Mucosa of descending colon (tissue), 3 donors: ENCODE measurements around the gene HIF1AN. TPM values are rescaled to one million over a fixed set of nuclear protein-coding genes. Genes with fewer than 3 reads are reported as not detected.

ENCODE experiments used
- ATAC-seq: fragments of 200-7000 bp; cut with Tn5 transposase; one replicate; pipeline ENCODE4 v1.9.1; 2020; ENCODE audit warnings: mild to moderate bottlenecking, moderate library complexity
- DNase-seq, 3 donors: peaks; one replicate each; pipeline ENCODE4 v3.0.0-alpha.2; 2020
- H3K36me3 ChIP-seq: fragments of 200-600 bp; one replicate; pipeline ENCODE4 v1.8.0; 2021; ENCODE audit warnings: low read depth, mild to moderate bottlenecking
- H3K4me1 ChIP-seq: fragments of 200-600 bp; one replicate; pipeline ENCODE4 v1.8.0; 2021; ENCODE audit warnings: low read depth, mild to moderate bottlenecking
- H3K4me3 ChIP-seq: fragments of 200-600 bp; one replicate; pipeline ENCODE4 v1.8.0; 2021; ENCODE audit warnings: mild to moderate bottlenecking
- H3K9me3 ChIP-seq: fragments of 200-600 bp; one replicate; pipeline ENCODE4 v1.8.0; 2021; ENCODE audit warnings: mild to moderate bottlenecking
- intact Hi-C, 2 donors: fragments of 100-400 bp; cut with DNase I in 1 of 2; cut with micrococcal nuclease in 1 of 2; formaldehyde crosslinking; loops; one replicate each; pipeline versions ENCODE4 v1.11.0 to v1.11.1; 2022; cut with DNase I, micrococcal nuclease
- total RNA-seq, 3 donors: library from RNA; stranded (reverse); fragmentation: NEBNext Ultra II Directional in 2 of 3; extraction: Animal tissue kit (Norgen Biotek cat#: 25700) in 2 of 3; gene quantifications; one replicate each; pipeline versions ENCODE4 v1.2.1 to v1.2.4, GENCODE V29; 2021 to 2023
- TF ChIP-seq, protein P1 (sequence below): fragments of 200-600 bp; IDR thresholded peaks from one replicate; pipeline ENCODE4 v1.8.0; 2022; ENCODE audit warnings: antibody characterized with exemption, mild to moderate bottlenecking
- donor health status: DM: no; HTN: no; CAD: no; lungs with moderate emphysema.
- donor health status: DM: no; HTN: no; CAD: no.
- donor health status: DM: no; HTN: yes; CAD: no.

Gene HIF1AN
- total RNA-seq, 3 donors from 2014 or later, result 34.0 to 50.6 (median 42.3) TPM

DNA sequence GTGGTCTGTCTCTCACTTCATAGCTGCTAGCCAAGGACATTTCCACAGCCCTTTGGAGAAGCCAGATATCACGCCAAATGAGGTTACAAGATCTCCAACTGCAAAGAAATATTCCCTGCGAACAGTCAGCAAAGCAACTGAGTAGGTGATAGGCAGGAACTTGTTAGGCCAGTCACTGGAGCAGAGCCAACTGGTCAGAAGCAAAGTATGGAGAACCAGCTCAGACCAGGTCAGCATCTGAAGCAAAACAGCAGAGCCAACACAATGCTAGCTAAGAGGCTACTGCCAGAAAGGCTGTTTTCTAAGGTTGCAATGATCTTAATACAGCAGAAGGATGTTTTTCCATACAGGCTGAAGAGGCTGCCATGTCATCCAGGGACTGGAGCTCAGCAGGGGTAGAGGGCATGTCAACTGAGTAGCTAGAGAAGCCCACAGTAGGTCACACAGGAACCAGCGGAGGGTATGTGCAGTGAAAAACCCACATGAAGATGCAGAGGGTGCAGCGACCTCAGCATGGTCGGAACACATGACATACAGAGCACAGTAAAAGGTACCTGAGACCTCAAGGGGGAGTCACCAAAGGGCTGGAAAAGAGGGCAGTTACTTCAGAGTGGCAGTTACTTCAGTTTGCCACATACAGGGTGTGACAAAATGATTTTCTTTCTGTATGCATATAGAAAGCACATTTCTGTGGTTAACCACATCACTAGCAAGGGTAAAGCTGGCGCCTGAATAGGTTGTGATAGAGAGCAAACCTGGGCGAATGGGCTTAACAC lies 25.0 kb upstream of the HIF1AN start:
- Histone ChIP-seq H3K9me3 (no peaks in the 10 kb centered on the region), H3K4me3 (no peak overlapping the region), H3K36me3 (peaks cover 4% of the 10 kb centered on the region), H3K4me1 (no peaks in the 10 kb centered on the region)
- TF ChIP-seq, protein P1, sequence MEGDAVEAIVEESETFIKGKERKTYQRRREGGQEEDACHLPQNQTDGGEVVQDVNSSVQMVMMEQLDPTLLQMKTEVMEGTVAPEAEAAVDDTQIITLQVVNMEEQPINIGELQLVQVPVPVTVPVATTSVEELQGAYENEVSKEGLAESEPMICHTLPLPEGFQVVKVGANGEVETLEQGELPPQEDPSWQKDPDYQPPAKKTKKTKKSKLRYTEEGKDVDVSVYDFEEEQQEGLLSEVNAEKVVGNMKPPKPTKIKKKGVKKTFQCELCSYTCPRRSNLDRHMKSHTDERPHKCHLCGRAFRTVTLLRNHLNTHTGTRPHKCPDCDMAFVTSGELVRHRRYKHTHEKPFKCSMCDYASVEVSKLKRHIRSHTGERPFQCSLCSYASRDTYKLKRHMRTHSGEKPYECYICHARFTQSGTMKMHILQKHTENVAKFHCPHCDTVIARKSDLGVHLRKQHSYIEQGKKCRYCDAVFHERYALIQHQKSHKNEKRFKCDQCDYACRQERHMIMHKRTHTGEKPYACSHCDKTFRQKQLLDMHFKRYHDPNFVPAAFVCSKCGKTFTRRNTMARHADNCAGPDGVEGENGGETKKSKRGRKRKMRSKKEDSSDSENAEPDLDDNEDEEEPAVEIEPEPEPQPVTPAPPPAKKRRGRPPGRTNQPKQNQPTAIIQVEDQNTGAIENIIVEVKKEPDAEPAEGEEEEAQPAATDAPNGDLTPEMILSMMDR, result no peak
- ATAC-seq (peak; percentile 69), DNase-seq (no peak)
- intact Hi-C loops, result no loop called here

DNA sequence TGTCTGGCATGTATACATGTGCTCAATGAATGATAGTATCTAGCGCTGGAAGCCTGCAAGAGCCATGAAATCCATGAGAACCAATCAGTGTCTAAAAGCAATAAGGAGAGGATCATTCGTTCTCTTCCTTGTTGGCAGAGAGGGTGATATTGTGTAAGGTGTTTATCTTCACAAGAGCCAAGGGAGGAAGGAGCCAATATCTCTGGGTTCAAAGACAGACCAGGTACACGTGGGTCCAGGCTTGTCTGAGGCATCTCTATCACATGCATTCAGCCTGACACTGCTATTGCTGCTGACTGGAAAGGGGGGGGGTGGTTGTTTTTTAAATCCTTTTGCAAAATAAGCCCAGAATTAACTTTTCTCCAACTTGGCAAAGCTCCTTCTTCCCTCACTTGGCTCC lies 20.1 kb upstream of the HIF1AN start:
- Histone ChIP-seq H3K4me3 (no peak overlapping the region), H3K9me3 (no peaks in the 10 kb centered on the region), H3K4me1 (peaks cover 10% of the 10 kb centered on the region), H3K36me3 (no peaks in the 10 kb centered on the region)
- DNase-seq (no peak), ATAC-seq (no peak)
- TF ChIP-seq, protein P1, result no peak
- intact Hi-C loops, result no loop called here

DNA sequence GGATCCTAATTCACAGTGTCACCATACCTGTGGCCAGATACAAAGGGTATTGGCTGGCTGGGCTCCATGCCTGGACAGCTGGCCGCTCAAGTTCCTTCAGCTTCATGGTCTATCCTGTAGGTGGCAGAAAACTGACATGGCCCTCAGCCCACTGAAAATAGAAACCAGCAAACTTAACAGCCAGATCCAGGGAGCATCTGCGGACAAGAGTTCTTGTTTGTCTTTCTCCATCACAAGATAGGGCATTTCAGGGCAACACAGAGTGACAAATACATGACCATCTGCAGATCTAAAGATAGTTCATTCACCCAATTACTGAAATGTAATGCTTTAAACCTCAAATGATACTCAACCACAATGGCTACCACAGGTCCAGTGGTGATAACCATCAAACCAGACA lies 18.9 kb upstream of the HIF1AN start:
- ATAC-seq (no peak), DNase-seq (no peak)
- intact Hi-C loops, result no loop called here

DNA sequence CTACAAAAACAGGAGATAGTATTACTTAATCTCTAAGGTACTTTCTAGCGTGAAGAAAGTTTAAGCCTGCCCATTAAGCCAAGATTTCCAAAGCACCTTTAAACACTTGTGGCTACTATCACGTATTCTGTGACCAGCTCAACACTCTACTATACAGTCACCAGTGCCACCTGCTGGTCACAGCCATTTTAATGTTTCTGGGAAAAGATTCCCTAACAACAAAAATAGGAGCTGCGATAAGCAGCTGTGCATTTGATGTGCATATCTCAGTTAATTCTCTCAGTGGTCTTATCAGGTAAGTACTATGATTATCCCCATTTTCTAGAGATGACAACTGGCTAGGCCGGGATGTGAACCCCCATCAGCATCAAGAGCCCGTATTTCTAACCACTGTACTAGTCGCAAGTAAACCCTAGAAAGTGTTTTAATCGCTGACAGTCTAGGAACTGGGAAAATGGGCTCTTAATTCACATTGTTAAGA lies 16.9 kb upstream of the HIF1AN start:
- Histone ChIP-seq H3K4me1 (peaks cover 10% of the 10 kb centered on the region), H3K36me3 (no peaks in the 10 kb centered on the region), H3K9me3 (no peaks in the 10 kb centered on the region), H3K4me3 (no peak overlapping the region)
- DNase-seq (peak in 2 of 3 donors; percentile 42 to 93), ATAC-seq (peak; percentile 82)
- TF ChIP-seq, protein P1, result peak; percentile 40
- intact Hi-C loops, result no loop called here

More for the DNA sequence above, 18.9 kb upstream of the HIF1AN start:
- Histone ChIP-seq H3K9me3 (no peaks in the 10 kb centered on the region), H3K36me3 (no peaks in the 10 kb centered on the region), H3K4me1 (peaks cover 10% of the 10 kb centered on the region), H3K4me3 (no peak overlapping the region)
- TF ChIP-seq, protein P1, result no peak

DNA sequence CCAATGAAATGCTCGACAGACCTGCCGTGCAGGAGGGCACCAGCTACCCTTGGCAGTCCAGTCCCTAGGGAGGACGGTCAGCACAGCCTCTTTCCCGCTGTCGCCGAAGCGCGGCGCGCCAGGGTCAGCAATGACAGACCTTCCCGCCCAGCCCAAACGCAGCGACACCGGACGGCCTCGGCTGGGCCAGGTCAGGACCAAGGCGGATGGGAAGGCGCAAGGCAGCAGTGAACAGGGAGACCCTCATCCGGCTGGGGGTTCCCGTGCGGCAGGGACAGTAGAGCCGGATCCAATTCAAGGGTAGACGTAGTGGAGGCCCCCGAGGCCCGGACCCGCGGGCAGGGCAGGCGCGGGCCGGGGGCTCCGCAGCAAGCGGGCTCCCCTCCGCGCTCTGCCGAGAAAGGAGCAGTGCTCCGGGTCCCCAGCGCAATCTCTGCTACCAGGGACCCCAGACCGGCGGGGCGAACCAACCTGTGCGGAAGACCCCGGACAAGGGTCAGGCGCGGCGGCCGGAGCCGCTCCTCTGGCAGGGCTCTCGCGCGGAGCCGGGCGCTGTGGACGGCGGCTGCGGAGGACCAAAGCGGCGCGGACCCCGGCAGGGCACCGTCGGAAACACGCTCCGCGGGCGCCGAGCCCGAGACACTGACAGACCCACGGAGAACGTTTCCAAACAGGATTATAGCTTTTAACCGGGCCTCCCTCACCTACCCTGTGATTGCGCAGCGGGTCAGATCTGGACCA lies 16.3 kb upstream of the HIF1AN start, which contains the start of gene SEC31B:
Gene SEC31B, minus strand, starts transcription at position 551 of the 741 bp plus-strand sequence. CDS start 2,909 bp downstream, outside the sequence.
- Histone ChIP-seq H3K4me1 (peaks cover 10% of the 10 kb centered on the region), H3K4me3 (no peak within 1 kb of the TSS), H3K36me3 (no peaks in the 10 kb centered on the region), H3K9me3 (no peaks in the 10 kb centered on the region)
- peak in 2 of 3 donors; percentile 44 to 54 for DNase-seq
- ATAC-seq, result peak; percentile 70
- intact Hi-C loops, result no loop called here
- TF ChIP-seq, protein P1, result no peak
